Prostate gland (tissue), 2 donors: ENCODE results near the gene KXD1. TPM values are rescaled to one million over a fixed set of nuclear protein-coding genes. Genes with fewer than 3 reads are reported as not detected.

ENCODE experiments used
- DNase-seq: peaks from one replicate; pipeline ENCODE4 v3.0.0-alpha.2; 2019; ENCODE audit warnings: low spot score
- H3K27ac ChIP-seq, 2 donors: fragments of 200-600 bp; sonication (generic); 2 replicates each; pipeline ENCODE4 v1.5.1; 2017 to 2019
- H3K27me3 ChIP-seq: fragments of 200-600 bp; sonication (generic); replicated peaks from 2 replicates; pipeline ENCODE4 v1.5.1; 2019; ENCODE audit not compliant: insufficient read depth
- H3K36me3 ChIP-seq, 2 donors: fragments of 200-600 bp; sonication (generic); 1 replicate in 1 of 2; 2 replicates in 1 of 2; pipeline versions ENCODE4 v1.5.1 to v1.8.1; 2017 to 2019
- H3K4me1 ChIP-seq: fragments of 200-600 bp; sonication (generic); replicated peaks from 2 replicates; pipeline ENCODE4 v1.5.1; 2019
- H3K4me3 ChIP-seq, 2 donors: fragments of 200-600 bp; sonication (generic); 2 replicates each; pipeline ENCODE4 v1.5.1; 2017 to 2019
- H3K9me3 ChIP-seq: fragments of 200-600 bp; sonication (generic); 2 replicates; pipeline ENCODE4 v1.5.1; 2017
- CTCF ChIP-seq, 4 experiments: fragments of 200-600 bp in 2 of 4; fragments of 450-650 bp in 2 of 4; sonication (generic) in 2 of 4; IDR thresholded peaks; 1 replicate in 3 of 4; 2 replicates in 1 of 4; pipeline ENCODE4 v1.5.1; 2016 to 2019; ENCODE audit warnings: antibody characterized with exemption in 4 of 4, mild to moderate bottlenecking in 2 of 4, moderate library complexity in 2 of 4
- POLR2A ChIP-seq: fragments of 450-650 bp; IDR thresholded peaks from one replicate; pipeline ENCODE4 v1.6.1; 2016; ENCODE audit warnings: antibody characterized with exemption, mild to moderate bottlenecking
- POLR2AphosphoS5 ChIP-seq: sonication (generic); formaldehyde crosslinking; IDR thresholded peaks from one replicate; pipeline ENCODE4 v1.6.1; 2017; ENCODE audit warnings: antibody characterized with exemption
- WGBS: methylation state at CpG from one replicate; pipeline ENCODE4 v1.1.5; 2018; 5-methylcytosine and 5-hydroxymethylcytosine counted together
- intact Hi-C: fragments of 100-400 bp; cut with DNase I; formaldehyde crosslinking; loops from one replicate; pipeline ENCODE4 v1.14.2; 2022
- total RNA-seq, 2 donors: library from RNA; depleted of rRNA; stranded (reverse); fragments of >200 nt; gene quantifications; one replicate each; pipeline ENCODE4 v1.1.0, GENCODE V29; 2016

The KXD1 gene
- total RNA-seq, 2 donors from 2014 or later: 115 to 130 TPM

DNA sequence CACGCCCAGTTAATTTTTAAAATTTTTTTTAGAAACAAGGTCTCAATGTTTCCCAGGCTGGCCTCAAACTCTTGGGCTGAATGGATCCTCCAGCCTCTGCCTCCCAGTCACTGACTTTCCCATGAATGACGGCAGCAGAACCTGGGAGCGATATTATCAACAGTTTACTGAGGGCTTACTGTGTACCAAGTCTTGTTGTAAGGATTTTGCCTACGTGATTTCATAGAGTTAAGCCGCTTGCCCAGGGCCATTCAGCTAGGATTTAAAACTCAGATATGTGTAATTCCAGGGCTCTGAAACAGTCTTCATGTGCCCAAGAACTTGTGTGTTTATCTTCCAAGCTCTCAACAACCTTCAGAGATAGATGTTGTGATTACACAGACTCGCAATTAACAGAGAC lies 6.0 kb upstream of the KXD1 start:
- Histone ChIP-seq H3K27ac (no peak overlapping the region), H3K27me3 (no peaks in the 10 kb centered on the region), H3K36me3 (no peaks in the 10 kb centered on the region), H3K4me3 (no peak overlapping the region), H3K4me1 (no peaks in the 10 kb centered on the region), H3K9me3 (no peaks in the 10 kb centered on the region)
- DNase-seq: no peak
- no peak for TF ChIP-seq POLR2A
- no peak for TF ChIP-seq POLR2AphosphoS5
- TF ChIP-seq CTCF (IDR thresholded peaks at IDR 0.05): no peak
- WGBS: 49% methylated on average over 6 of the region's 6 CpGs
- intact Hi-C loops: no loop called here

- H3K27ac ChIP-seq: peak overlapping the region; percentile 87
- TF ChIP-seq POLR2A (no peak), POLR2AphosphoS5 (no peak), CTCF (IDR thresholded peaks at IDR 0.05) (no peak)
- H3K4me1 ChIP-seq: peaks cover 7% of the 10 kb centered on the region
- no peaks in the 10 kb centered on the region for H3K36me3 ChIP-seq
- WGBS: 4% methylated on average over 11 of the region's 11 CpGs
- peak overlapping the region; percentile 59 to 87 for H3K4me3 ChIP-seq
- no peaks in the 10 kb centered on the region for H3K9me3 ChIP-seq
- H3K27me3 ChIP-seq: no peaks in the 10 kb centered on the region
- intact Hi-C loops: loop anchor here (5.0 kb wide), 1 partner anchor 36 kb away; the partner anchor contains the start of gene ELL
- DNase-seq: no peak
Measured at GRCh38 chr19:18558202-18558555, 509 bp downstream of the KXD1 start.

DNA sequence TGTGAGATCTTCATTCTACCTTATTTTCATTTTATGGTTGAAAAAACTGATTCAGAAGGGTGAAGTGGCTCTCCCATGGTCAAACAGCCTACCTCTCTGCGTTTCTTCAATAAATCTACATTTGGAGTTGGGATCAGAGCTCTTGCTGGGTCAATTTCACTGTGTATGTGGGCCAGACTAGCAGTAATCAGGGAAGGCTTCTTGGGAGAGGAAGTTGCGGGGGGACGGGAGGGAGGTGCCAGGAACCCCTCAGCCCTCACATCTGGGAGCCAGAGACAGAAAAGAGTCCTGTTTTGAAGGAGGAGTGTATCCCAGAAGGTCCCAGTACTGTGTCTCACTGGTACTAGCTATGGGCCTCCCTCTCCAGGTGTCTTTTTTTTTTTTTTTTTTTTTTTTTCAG lies 934 bp downstream of the KXD1 start:
- intact Hi-C loops: loop anchor here (5.0 kb wide), 1 partner anchor 36 kb away; the partner anchor contains the start of gene ELL
- H3K27me3 ChIP-seq: no peaks in the 10 kb centered on the region
- TF ChIP-seq POLR2AphosphoS5 (no peak), CTCF (IDR thresholded peaks at IDR 0.05) (no peak), POLR2A (no peak)
- H3K9me3 ChIP-seq: no peaks in the 10 kb centered on the region
- DNase-seq: no peak
- WGBS: 67% methylated on average over 3 of the region's 3 CpGs
- H3K4me3 ChIP-seq: peak overlapping the region; percentile 59 to 87
- H3K4me1 ChIP-seq: peaks cover 7% of the 10 kb centered on the region
- H3K27ac ChIP-seq: peak overlapping the region; percentile 87
- H3K36me3 ChIP-seq: no peaks in the 10 kb centered on the region

GRCh38 chr19:18559685-18560084 lies 2.0 kb downstream of the KXD1 start:
- H3K27ac ChIP-seq: no peak overlapping the region
- 66% methylated on average over 5 of the region's 5 CpGs for WGBS
- intact Hi-C loops: loop anchor here (5.0 kb wide), 1 partner anchor 37 kb away; the partner anchor contains the start of gene ELL

More at GRCh38 chr19:18559685-18560084, 2.0 kb downstream of the KXD1 start:
- Histone ChIP-seq H3K27me3 (no peaks in the 10 kb centered on the region), H3K4me3 (no peak overlapping the region), H3K4me1 (peaks cover 7% of the 10 kb centered on the region), H3K36me3 (no peaks in the 10 kb centered on the region), H3K9me3 (no peaks in the 10 kb centered on the region)
- no peak for DNase-seq
- TF ChIP-seq CTCF (IDR thresholded peaks at IDR 0.05): no peak
- TF ChIP-seq POLR2AphosphoS5: no peak
- no peak for TF ChIP-seq POLR2A
